ENCODE measurements around the gene KHK.
"Not testable (repeated sequence)": the region's sequence is repeated elsewhere in the genome, so short reads cannot be mapped to it uniquely, and the experiment has no call there.

Gene KHK

GRCh38 chr2:27059141-27059820 lies 27.3 kb upstream of the KHK start:
- DNase-seq (ENCODE audit: low spot score): no peak

- no peak for DNase-seq (ENCODE audit: low spot score)
Measured at GRCh38 chr2:27060323-27060722, 26.2 kb upstream of the KHK start.

GRCh38 chr2:27065128-27065527 lies 21.4 kb upstream of the KHK start:
- no peak for DNase-seq (ENCODE audit: low spot score)

- DNase-seq (ENCODE audit: low spot score): no peak
Measured at GRCh38 chr2:27067385-27067784, 19.2 kb upstream of the KHK start.

GRCh38 chr2:27069436-27069835 lies 17.1 kb upstream of the KHK start:
- no peak for DNase-seq (ENCODE audit: low spot score)

GRCh38 chr2:27069961-27070618 lies 16.5 kb upstream of the KHK start:
- no peak for DNase-seq (ENCODE audit: low spot score)

GRCh38 chr2:27070653-27071276 lies 15.8 kb upstream of the KHK start:
- no peak for DNase-seq (ENCODE audit: low spot score)

GRCh38 chr2:27071277-27071989 lies 15.1 kb upstream of the KHK start, which contains the start of gene OST4:
OST4 (minus strand) TSS chr2:27071654.
- peak; percentile 99 for DNase-seq (ENCODE audit: low spot score)

GRCh38 chr2:27071990-27072830 lies 14.4 kb upstream of the KHK start:
- DNase-seq (ENCODE audit: low spot score): peak; percentile 74

GRCh38 chr2:27072920-27073319 lies 13.7 kb upstream of the KHK start:
- DNase-seq (ENCODE audit: low spot score): no peak

GRCh38 chr2:27073782-27074181 lies 12.8 kb upstream of the KHK start:
- DNase-seq (ENCODE audit: low spot score): no peak

- DNase-seq (ENCODE audit: low spot score): no peak
Measured at GRCh38 chr2:27074738-27075565, 11.6 kb upstream of the KHK start.

GRCh38 chr2:27075566-27075871 lies 11.1 kb upstream of the KHK start:
- DNase-seq (ENCODE audit: low spot score): not testable (repeated sequence)

GRCh38 chr2:27076323-27076722 lies 10.2 kb upstream of the KHK start:
- DNase-seq (ENCODE audit: low spot score): no peak

GRCh38 chr2:27077231-27077630 lies 9.3 kb upstream of the KHK start:
- DNase-seq (ENCODE audit: low spot score): no peak

GRCh38 chr2:27078267-27079194 lies 8.0 kb upstream of the KHK start, which contains the start of gene EMILIN1:
EMILIN1 (plus strand) TSS chr2:27078615; CDS start chr2:27079066, 451 bp downstream.
- DNase-seq (ENCODE audit: low spot score): peak; percentile 40

- DNase-seq (ENCODE audit: low spot score): no peak
Measured at GRCh38 chr2:27079233-27080139, 7.1 kb upstream of the KHK start.

GRCh38 chr2:27080140-27080469 lies 6.5 kb upstream of the KHK start:
- DNase-seq (ENCODE audit: low spot score): no peak

GRCh38 chr2:27080603-27080936 lies 6.0 kb upstream of the KHK start:
- DNase-seq (ENCODE audit: low spot score): no peak

Measured in iPS-NIHi11 (cell line).